Astrocyte of the spinal cord (primary cell): ENCODE data around the gene ACTR5.
"Not testable (repeated sequence)": the region's sequence is repeated elsewhere in the genome, so short reads cannot be mapped to it uniquely, and the experiment has no call there.

ENCODE experiments used
- DNase-seq: peaks from one replicate; pipeline ENCODE4 v3.0.0; 2011; ENCODE audit warnings: low read depth, low spot score
- H3K4me3 ChIP-seq: 2 replicates; pipeline ENCODE4 v1.5.1; 2011; ENCODE audit warnings: low read depth, mild to moderate bottlenecking, low read length, moderate library complexity
- in situ Hi-C: cut with HindIII; loops from 2 replicates; pipeline ENCODE4 v1.10.0; 2017; ENCODE audit warnings: low sequenced_read_pairs
- TF ChIP-seq, protein P1 (sequence below): IDR thresholded peaks from 2 replicates; pipeline ENCODE4 v1.5.1; 2012; ENCODE audit warnings: low read depth, mild to moderate bottlenecking, low read length, inconsistent platforms

The ACTR5 gene

DNA sequence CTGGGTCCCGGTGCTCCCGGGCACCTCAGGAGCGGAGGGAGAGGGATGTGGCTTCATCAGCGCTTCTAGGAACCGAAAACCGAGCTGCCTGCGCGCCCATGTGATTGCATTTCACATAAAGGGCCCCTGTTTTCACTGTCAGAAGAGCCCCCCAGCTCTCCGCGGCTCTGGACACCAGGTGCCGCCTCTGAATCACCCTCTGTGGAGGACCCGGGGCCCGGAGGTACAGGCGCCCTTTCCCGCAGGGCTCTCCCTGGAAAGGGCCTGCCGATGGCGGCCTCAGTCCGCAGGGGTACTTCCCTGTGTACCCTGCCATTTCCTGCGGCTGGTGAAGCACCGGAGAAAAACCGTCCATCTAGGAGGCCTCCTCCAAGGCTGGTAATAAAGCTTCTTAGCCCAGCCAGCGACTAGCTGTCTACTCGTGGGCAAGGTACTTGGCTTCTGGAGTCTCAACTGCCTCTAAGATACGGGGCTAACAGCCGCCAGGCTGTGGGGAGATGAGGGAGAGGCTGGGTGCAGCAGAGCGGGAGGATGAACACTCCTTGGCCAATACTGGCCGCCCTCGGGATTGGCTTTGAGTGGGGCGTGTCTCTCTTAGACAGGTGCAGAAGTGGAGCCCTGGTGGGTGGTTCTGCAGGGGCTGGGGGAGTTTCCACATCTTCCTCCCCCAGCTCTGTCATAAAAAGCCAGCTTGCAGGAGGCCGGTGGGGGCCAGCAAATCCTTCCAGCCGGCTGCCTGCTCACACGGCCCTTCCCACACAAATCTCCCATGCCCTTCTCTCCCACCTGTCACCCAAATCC lies 58.8 kb downstream of the ACTR5 start:
- no peak overlapping the region for H3K4me3 ChIP-seq
- TF ChIP-seq, protein P1, sequence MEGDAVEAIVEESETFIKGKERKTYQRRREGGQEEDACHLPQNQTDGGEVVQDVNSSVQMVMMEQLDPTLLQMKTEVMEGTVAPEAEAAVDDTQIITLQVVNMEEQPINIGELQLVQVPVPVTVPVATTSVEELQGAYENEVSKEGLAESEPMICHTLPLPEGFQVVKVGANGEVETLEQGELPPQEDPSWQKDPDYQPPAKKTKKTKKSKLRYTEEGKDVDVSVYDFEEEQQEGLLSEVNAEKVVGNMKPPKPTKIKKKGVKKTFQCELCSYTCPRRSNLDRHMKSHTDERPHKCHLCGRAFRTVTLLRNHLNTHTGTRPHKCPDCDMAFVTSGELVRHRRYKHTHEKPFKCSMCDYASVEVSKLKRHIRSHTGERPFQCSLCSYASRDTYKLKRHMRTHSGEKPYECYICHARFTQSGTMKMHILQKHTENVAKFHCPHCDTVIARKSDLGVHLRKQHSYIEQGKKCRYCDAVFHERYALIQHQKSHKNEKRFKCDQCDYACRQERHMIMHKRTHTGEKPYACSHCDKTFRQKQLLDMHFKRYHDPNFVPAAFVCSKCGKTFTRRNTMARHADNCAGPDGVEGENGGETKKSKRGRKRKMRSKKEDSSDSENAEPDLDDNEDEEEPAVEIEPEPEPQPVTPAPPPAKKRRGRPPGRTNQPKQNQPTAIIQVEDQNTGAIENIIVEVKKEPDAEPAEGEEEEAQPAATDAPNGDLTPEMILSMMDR, result no peak
- in situ Hi-C loops, result no loop called here
- no peak for DNase-seq

- DNase-seq, result no peak
- no peak overlapping the region for H3K4me3 ChIP-seq
- in situ Hi-C loops, result no loop called here
- TF ChIP-seq, protein P1, result no peak
Measured at GRCh38 chr20:38809942-38810341, 61.7 kb downstream of the ACTR5 start.

- in situ Hi-C loops, result no loop called here
- TF ChIP-seq, protein P1, result no peak
- no peak for DNase-seq
- no peak overlapping the region for H3K4me3 ChIP-seq
Measured at GRCh38 chr20:38810926-38811630, 62.8 kb downstream of the ACTR5 start.

- no peak for DNase-seq
- TF ChIP-seq, protein P1, result no peak
- H3K4me3 ChIP-seq, result no peak overlapping the region
- in situ Hi-C loops, result no loop called here
Measured at GRCh38 chr20:38811769-38812168, 63.5 kb downstream of the ACTR5 start.

DNA sequence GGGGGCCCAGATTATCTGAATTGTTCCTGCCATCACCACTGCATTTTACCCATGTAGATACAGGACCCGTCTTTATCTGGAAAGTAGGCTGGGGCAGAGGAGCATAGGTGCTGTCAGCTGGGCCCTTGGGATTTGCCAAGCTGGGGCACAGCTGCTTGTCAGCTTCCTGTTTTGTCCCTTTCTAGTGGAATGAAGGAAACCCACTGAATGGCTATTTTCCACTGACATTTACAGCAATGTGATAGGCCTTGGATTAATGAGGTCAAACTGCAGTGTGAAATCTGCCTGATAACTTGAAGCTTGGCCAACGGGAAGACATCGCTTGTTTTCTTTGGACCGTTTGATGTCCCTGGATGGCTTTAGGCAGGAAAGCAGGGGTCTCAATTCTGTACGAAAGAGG lies 63.9 kb downstream of the ACTR5 start:
- H3K4me3 ChIP-seq, result no peak overlapping the region
- TF ChIP-seq, protein P1, result no peak
- in situ Hi-C loops, result no loop called here
- DNase-seq, result no peak

DNA sequence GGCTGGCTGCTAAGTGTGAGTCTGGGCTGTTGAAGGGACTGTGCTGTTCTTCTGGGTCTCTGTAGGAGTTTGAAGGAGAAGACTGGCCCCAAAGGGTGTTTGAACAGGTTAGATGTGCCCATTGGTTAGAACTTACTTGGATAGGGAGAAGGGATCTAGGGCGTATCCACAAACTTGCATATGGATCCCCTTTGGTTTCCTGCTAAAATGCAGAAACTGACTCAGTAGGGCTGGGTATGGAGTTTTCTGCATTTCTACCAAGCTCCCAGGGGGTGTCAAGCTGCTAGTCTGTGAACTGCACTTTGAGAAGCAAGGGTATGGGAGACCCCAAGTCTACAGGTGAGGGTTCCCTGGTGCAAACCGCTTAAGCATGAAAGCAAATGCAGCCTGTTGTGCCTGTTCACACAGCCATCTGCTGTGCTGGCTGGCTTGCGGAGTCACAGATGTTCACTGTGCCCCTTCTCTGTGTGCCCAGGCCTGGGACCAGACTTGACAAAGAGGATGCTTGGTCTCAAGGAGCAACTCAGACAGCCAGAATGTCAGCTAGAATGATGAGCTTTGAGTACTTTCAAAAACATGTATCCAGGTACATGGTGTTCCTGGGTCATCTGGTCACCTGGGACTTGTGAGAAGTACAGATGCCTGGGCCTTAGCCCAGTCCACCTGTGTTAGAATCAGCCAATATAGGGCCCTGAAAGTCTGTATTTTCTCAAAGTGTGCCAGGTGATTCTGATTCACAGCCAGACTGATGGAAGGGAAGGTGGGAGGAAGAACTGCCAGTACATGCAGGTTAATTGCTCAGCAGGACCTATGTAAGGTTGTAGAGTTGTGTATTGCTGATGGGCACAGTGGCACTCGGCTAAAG lies 64.7 kb downstream of the ACTR5 start:
- in situ Hi-C loops, result no loop called here
- no peak for DNase-seq
- H3K4me3 ChIP-seq, result no peak overlapping the region
- TF ChIP-seq, protein P1, result no peak

- H3K4me3 ChIP-seq, DNase-seq, in situ Hi-C loops: not testable (repeated sequence)
Measured at GRCh38 chr20:38813574-38813962, 65.3 kb downstream of the ACTR5 start.
